Neural progenitor cell (in vitro differentiated cells): Measurements from ENCODE around the gene CFAP410. TPM values are rescaled to one million over a fixed set of nuclear protein-coding genes. Genes with fewer than 3 reads are reported as not detected.

ENCODE experiments used
- DNase-seq: peaks from one replicate; pipeline ENCODE4 v3.0.0-alpha.2; 2016; ENCODE audit warnings: low spot score
- H2AFZ ChIP-seq: fragments of 200-600 bp; sonication (generic); replicated peaks from 2 replicates; pipeline ENCODE4 v1.6.1; 2016; ENCODE audit warnings: antibody characterized with exemption
- H3F3A ChIP-seq: fragments of 200-600 bp; sonication (generic); 2 replicates; pipeline ENCODE4 v1.6.1; 2016; ENCODE audit warnings: antibody characterized with exemption, low read depth
- H3K27ac ChIP-seq: fragments of 200-600 bp; sonication (generic); 2 replicates; pipeline ENCODE4 v1.5.1; 2016; ENCODE audit warnings: mild to moderate bottlenecking
- H3K27me3 ChIP-seq: fragments of 200-600 bp; sonication (generic); 2 replicates; pipeline ENCODE4 v1.6.1; 2016; ENCODE audit warnings: mild to moderate bottlenecking, moderate library complexity
- H3K36me3 ChIP-seq: fragments of 200-600 bp; sonication (generic); 2 replicates; pipeline ENCODE4 v1.5.1; 2016
- H3K4me1 ChIP-seq: fragments of 200-600 bp; sonication (generic); 2 replicates; pipeline ENCODE4 v1.6.1; 2016; ENCODE audit warnings: mixed run types
- H3K4me2 ChIP-seq: fragments of 200-600 bp; sonication (generic); 2 replicates; pipeline ENCODE4 v1.6.1; 2016
- H3K4me3 ChIP-seq: fragments of 200-600 bp; sonication (generic); 2 replicates; pipeline ENCODE4 v1.5.1; 2016
- H3K79me2 ChIP-seq: fragments of 200-600 bp; sonication (generic); 2 replicates; pipeline ENCODE4 v1.6.1; 2016; ENCODE audit warnings: low read depth
- H3K9ac ChIP-seq: fragments of 200-600 bp; sonication (generic); 2 replicates; pipeline ENCODE4 v1.6.1; 2016
- H3K9me3 ChIP-seq: fragments of 200-600 bp; sonication (generic); 2 replicates; pipeline ENCODE4 v1.5.1; 2016; ENCODE audit warnings: low read depth
- H4K20me1 ChIP-seq: fragments of 200-600 bp; sonication (generic); 2 replicates; pipeline ENCODE4 v1.6.1; 2016; ENCODE audit warnings: low read depth
- H3K27ac Mint-ChIP-seq: 3 replicates; pipeline ENCODE4 v1.8.0; 2021; ENCODE audit warnings: mixed read lengths
- H3K27me3 Mint-ChIP-seq: 2 replicates; pipeline ENCODE4 v1.8.0; 2022; ENCODE audit warnings: low read depth, mild to moderate bottlenecking, inconsistent platforms, moderate library complexity, mixed read lengths; ENCODE audit not compliant: insufficient read depth
- H3K36me3 Mint-ChIP-seq: 3 replicates; pipeline ENCODE4 v1.8.0; 2021; ENCODE audit warnings: mixed read lengths
- H3K4me1 Mint-ChIP-seq: 3 replicates; pipeline ENCODE4 v1.8.0; 2021; ENCODE audit warnings: mixed read lengths
- H3K4me3 Mint-ChIP-seq: 3 replicates; pipeline ENCODE4 v1.8.0; 2021; ENCODE audit warnings: mild to moderate bottlenecking, moderate library complexity, mixed read lengths
- H3K9me3 Mint-ChIP-seq: 3 replicates; pipeline ENCODE4 v1.8.0; 2020; ENCODE audit warnings: mixed read lengths
- CTCF ChIP-seq: fragments of 200-600 bp; sonication (generic); IDR thresholded peaks from 2 replicates; pipeline ENCODE4 v1.5.1; 2017; ENCODE audit warnings: antibody characterized with exemption, mild to moderate bottlenecking
- EZH2 ChIP-seq: fragments of 200-600 bp; sonication (generic); IDR thresholded peaks from 2 replicates; pipeline ENCODE4 v1.6.1; 2017; ENCODE audit warnings: antibody characterized with exemption, mild to moderate bottlenecking, moderate library complexity
- EZH2phosphoT487 ChIP-seq: fragments of 200-600 bp; sonication (generic); IDR thresholded peaks from 2 replicates; pipeline ENCODE4 v1.6.1; 2017; ENCODE audit warnings: antibody characterized with exemption
- total RNA-seq: library from RNA; depleted of rRNA; stranded (reverse); fragments of >200 nt; gene quantifications from 2 replicates; pipeline ENCODE4 v1.2.3, GENCODE V29; 2015; ENCODE audit warnings: low replicate concordance

Gene CFAP410
- total RNA-seq, 1 donor from 2014 or later: 7.5 TPM

- H3F3A ChIP-seq: no peaks in the 10 kb centered on the region
- no peak overlapping the region for H2AFZ ChIP-seq
- TF ChIP-seq EZH2: no peak
- TF ChIP-seq EZH2phosphoT487: no peak
- TF ChIP-seq CTCF: no peak
- no peaks in the 10 kb centered on the region for H3K4me1 ChIP-seq
- H3K9me3 ChIP-seq: no peaks in the 10 kb centered on the region
- Mint-ChIP-seq H3K4me1 (peaks cover 6% of the 10 kb centered on the region), H3K36me3 (no peaks in the 10 kb centered on the region), H3K27me3 (peaks cover 8% of the 10 kb centered on the region), H3K4me3 (no peak overlapping the region), H3K9me3 (no peaks in the 10 kb centered on the region), H3K27ac (no peak overlapping the region)
- H3K27ac ChIP-seq: no peak overlapping the region
- H3K9ac ChIP-seq: no peak overlapping the region
- no peaks in the 10 kb centered on the region for H3K36me3 ChIP-seq
- no peak overlapping the region for H3K4me2 ChIP-seq
- DNase-seq: no peak
- no peaks in the 10 kb centered on the region for H3K27me3 ChIP-seq
- H3K79me2 ChIP-seq: no peaks in the 10 kb centered on the region
- no peak overlapping the region for H3K4me3 ChIP-seq
- H4K20me1 ChIP-seq: no peaks in the 10 kb centered on the region
These were observed 13.2 kb upstream of the CFAP410 start for GRCh38 chr21:44352253-44352860.

DNA sequence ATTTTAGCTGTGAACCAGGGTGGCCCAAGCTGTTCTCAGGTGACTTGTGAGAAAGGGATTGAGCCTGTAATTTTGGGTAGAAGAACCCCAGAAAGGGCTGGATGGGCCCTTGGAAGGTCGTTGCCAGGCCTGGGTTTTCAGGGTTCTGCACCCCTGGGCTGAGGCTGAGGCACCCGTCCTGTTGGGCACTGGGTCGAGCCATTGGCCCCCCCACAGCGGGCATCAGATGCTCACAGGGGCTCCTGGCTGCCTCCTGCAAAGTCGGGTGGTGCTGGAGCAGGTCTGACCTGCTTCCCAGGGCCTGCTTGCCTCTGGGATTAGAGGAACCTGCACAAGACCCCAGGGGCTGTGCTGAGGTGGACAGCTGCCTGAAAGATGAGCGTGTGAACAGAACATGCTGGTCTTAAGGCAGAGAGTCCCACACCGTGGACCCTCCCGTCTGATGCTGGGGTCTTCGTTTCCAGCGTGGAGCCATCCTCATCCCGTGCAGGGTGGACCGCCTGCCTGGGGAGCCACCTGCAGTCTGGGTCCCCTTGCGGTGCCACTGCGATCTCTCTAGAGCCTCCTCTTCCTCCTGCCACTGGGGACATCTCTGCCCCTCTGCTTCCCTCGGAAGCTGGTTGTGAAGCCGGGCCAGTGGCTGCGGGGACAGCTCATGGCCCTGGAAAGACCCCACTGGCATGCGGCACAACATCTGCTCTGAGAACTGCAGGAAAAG, 12.5 kb upstream of the CFAP410 start:
- no peaks in the 10 kb centered on the region for H3K9me3 Mint-ChIP-seq
- H4K20me1 ChIP-seq: no peaks in the 10 kb centered on the region
- no peak for DNase-seq
- H3K9ac ChIP-seq: no peak overlapping the region
- H3K27me3 ChIP-seq: no peaks in the 10 kb centered on the region
- no peak overlapping the region for H3K27ac Mint-ChIP-seq
- H3K36me3 ChIP-seq: no peaks in the 10 kb centered on the region
- no peak overlapping the region for H2AFZ ChIP-seq
- H3K4me3 ChIP-seq: no peak overlapping the region
- no peak overlapping the region for H3K27ac ChIP-seq
- peaks cover 8% of the 10 kb centered on the region for H3K27me3 Mint-ChIP-seq
- TF ChIP-seq CTCF: no peak
- no peak for TF ChIP-seq EZH2phosphoT487
- no peak for TF ChIP-seq EZH2
- no peak overlapping the region for H3K4me3 Mint-ChIP-seq
- no peaks in the 10 kb centered on the region for H3K79me2 ChIP-seq
- no peak overlapping the region for H3K4me2 ChIP-seq
- no peaks in the 10 kb centered on the region for H3K9me3 ChIP-seq
- no peaks in the 10 kb centered on the region for H3K36me3 Mint-ChIP-seq
- H3F3A ChIP-seq: no peaks in the 10 kb centered on the region
- no peaks in the 10 kb centered on the region for H3K4me1 ChIP-seq
- H3K4me1 Mint-ChIP-seq: peaks cover 6% of the 10 kb centered on the region

DNA sequence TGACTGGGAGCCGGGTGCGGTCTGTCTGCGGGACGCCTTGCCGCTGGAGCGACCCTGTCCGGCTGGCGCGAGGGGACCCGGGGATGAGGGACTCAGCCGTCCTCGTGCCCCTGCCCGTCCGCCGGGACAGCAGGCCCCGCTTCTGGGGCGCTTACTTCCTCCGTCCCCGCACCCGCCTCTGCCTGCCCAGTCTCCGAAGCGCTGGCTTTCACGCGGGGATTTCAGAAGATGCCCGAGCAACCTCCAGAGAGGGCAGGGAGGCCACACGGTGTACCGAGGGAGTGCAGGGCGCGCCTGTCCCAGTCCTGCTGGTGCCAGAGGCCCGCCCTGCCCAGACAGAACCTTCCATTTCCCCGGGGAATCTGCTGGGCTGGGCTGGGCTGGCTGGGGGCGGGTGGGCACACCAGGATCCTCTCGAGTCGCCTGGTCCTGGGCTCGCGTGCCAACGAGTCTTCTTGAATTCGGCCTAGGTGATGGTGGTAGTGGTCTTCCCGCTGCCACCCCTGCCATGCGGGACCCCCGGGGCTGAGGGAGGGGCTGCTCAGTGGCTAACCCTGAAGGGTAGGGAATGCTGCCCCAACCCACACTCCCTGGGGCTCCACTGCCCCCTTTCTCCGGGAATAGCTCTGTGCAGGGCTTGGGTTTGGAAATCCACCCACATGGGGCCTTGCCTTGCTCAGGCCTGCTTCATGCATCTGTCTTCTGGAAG, 11.7 kb upstream of the CFAP410 start:
- Mint-ChIP-seq H3K4me1 (peaks cover 6% of the 10 kb centered on the region), H3K27ac (no peak overlapping the region), H3K27me3 (peaks cover 7% of the 10 kb centered on the region), H3K4me3 (no peak overlapping the region), H3K36me3 (no peaks in the 10 kb centered on the region), H3K9me3 (no peaks in the 10 kb centered on the region)
- H3K4me2 ChIP-seq: no peak overlapping the region
- no peak overlapping the region for H2AFZ ChIP-seq
- no peak overlapping the region for H3K4me3 ChIP-seq
- no peaks in the 10 kb centered on the region for H3K79me2 ChIP-seq
- no peaks in the 10 kb centered on the region for H4K20me1 ChIP-seq
- TF ChIP-seq CTCF (no peak), EZH2phosphoT487 (no peak), EZH2 (no peak)
- no peaks in the 10 kb centered on the region for H3K9me3 ChIP-seq
- no peaks in the 10 kb centered on the region for H3K4me1 ChIP-seq
- H3K27me3 ChIP-seq: no peaks in the 10 kb centered on the region
- DNase-seq: no peak
- no peaks in the 10 kb centered on the region for H3F3A ChIP-seq
- H3K36me3 ChIP-seq: no peaks in the 10 kb centered on the region
- no peak overlapping the region for H3K27ac ChIP-seq
- no peak overlapping the region for H3K9ac ChIP-seq
